Testis (tissue), 3 donors: ENCODE results near the gene PDE6A. TPM values are rescaled to one million over a fixed set of nuclear protein-coding genes. Genes with fewer than 3 reads are reported as not detected.

Experiments used
- DNase-seq: peaks from one replicate; pipeline ENCODE4 v3.0.0-alpha.2; 2019
- H3K27ac ChIP-seq, 2 donors: fragments of 200-600 bp; sonication (generic); one replicate each; pipeline ENCODE4 v1.5.1; 2019
- H3K27me3 ChIP-seq: fragments of 200-600 bp; sonication (generic); one replicate; pipeline ENCODE4 v1.5.1; 2019
- H3K36me3 ChIP-seq: fragments of 200-600 bp; sonication (generic); one replicate; pipeline ENCODE4 v1.5.1; 2017; ENCODE audit warnings: low read depth; ENCODE audit errors: missing control alignments
- H3K4me1 ChIP-seq: fragments of 200-600 bp; sonication (generic); one replicate; pipeline ENCODE4 v1.5.1; 2019
- H3K4me3 ChIP-seq, 2 donors: fragments of 200-600 bp; sonication (generic); one replicate each; pipeline ENCODE4 v1.5.1; 2017 to 2019
- H3K9me3 ChIP-seq: fragments of 200-600 bp; sonication (generic); one replicate; pipeline ENCODE4 v1.5.1; 2017
- POLR2A ChIP-seq: fragments of 450-650 bp; IDR thresholded peaks from one replicate; pipeline ENCODE4 v1.6.1; 2017; ENCODE audit warnings: antibody characterized with exemption, mild to moderate bottlenecking, moderate library complexity
- WGBS, 2 donors: methylation state at CpG; one replicate each; pipeline ENCODE4 v1.1.5; 2018; 5-methylcytosine and 5-hydroxymethylcytosine counted together
- intact Hi-C: fragments of 100-400 bp; cut with DNase I; formaldehyde crosslinking; loops from one replicate; pipeline ENCODE4 v1.15.1; 2023; ENCODE audit warnings: low total_unique reads
- polyA plus RNA-seq: library from polyadenylated mRNA; stranded (reverse); fragments of 350-450 nt; fragmentation: Illumina TruSeq; extraction: RNeasy Lipid Tissue Mini Kit (QIAGEN cat#74804); gene quantifications from one replicate; pipeline ENCODE4 v1.2.3, GENCODE V29; 2014; ENCODE audit warnings: low read depth, low replicate concordance; ENCODE audit not compliant: insufficient read depth
- total RNA-seq, 2 donors: library from RNA; depleted of rRNA; stranded (reverse); fragments of >200 nt; gene quantifications; one replicate each; pipeline ENCODE4 v1.2.3, GENCODE V29; 2016
- TF ChIP-seq, protein P1 (sequence below), 3 experiments: fragments of 450-650 bp in 2 of 3; fragments of 200-600 bp in 1 of 3; sonication (generic) in 1 of 3; IDR thresholded peaks; one replicate each; pipeline ENCODE4 v1.5.1; 2016 to 2019; ENCODE audit warnings: antibody characterized with exemption in 3 of 3, mild to moderate bottlenecking in 2 of 3, moderate library complexity in 1 of 3

Gene PDE6A
- total and polyA plus RNA-seq, 3 donors from 2014 or later, result 2.9 to 4.6 (median 3.2) TPM

DNA sequence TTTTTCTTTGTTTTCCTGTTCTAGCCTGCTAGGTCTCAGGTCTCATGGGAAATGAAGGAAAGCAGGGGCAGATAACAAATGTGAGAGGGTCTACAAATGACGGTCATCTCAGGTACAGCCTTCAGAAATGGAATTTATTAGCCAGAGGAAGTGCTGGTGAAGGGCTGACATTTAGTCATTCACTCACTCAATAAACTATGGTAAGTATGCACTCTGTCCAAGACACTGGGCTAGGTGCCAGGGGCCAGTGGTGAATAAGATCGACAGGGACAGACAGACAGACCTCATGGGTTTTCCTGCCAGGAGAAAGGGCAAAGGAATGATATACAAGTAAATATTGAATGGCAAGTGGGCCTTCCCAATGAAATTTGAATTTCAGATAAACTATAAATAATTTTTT lies 6.3 kb downstream of the PDE6A start:
- Histone ChIP-seq H3K36me3 (no peaks in the 10 kb centered on the region), H3K27ac (no peak overlapping the region), H3K4me3 (no peak overlapping the region), H3K27me3 (no peaks in the 10 kb centered on the region), H3K4me1 (peaks cover 15% of the 10 kb centered on the region), H3K9me3 (no peaks in the 10 kb centered on the region)
- 40 to 48% methylated on average over 2 of the region's 2 CpGs for WGBS, 2 donors
- peak; percentile 60 for DNase-seq
- TF ChIP-seq, protein P1, sequence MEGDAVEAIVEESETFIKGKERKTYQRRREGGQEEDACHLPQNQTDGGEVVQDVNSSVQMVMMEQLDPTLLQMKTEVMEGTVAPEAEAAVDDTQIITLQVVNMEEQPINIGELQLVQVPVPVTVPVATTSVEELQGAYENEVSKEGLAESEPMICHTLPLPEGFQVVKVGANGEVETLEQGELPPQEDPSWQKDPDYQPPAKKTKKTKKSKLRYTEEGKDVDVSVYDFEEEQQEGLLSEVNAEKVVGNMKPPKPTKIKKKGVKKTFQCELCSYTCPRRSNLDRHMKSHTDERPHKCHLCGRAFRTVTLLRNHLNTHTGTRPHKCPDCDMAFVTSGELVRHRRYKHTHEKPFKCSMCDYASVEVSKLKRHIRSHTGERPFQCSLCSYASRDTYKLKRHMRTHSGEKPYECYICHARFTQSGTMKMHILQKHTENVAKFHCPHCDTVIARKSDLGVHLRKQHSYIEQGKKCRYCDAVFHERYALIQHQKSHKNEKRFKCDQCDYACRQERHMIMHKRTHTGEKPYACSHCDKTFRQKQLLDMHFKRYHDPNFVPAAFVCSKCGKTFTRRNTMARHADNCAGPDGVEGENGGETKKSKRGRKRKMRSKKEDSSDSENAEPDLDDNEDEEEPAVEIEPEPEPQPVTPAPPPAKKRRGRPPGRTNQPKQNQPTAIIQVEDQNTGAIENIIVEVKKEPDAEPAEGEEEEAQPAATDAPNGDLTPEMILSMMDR (IDR thresholded peaks at IDR 0.05), result no peak
- no peak for TF ChIP-seq POLR2A
- intact Hi-C loops, result no loop called here

DNA sequence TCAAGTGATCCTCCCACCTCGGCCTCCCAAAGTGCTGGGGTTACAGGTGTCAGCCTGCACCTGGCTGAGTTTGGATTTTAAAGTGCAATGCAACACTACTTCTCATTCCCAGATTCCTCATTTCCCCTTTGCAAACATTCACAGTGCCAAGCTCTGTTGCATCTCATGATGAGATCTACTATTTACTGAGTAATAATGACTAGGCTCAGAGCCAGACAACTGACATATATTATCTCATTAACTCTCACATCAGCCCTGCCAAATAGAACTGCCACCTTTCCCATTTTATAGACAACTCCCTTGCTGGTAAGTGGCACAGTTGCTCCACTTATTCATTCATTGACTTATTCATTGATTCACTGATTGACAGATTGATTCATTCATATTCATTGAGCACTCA lies 7.0 kb downstream of the PDE6A start:
- Histone ChIP-seq H3K4me3 (no peak overlapping the region), H3K27ac (no peak overlapping the region), H3K27me3 (no peaks in the 10 kb centered on the region), H3K4me1 (peaks cover 12% of the 10 kb centered on the region), H3K36me3 (no peaks in the 10 kb centered on the region), H3K9me3 (no peaks in the 10 kb centered on the region)
- intact Hi-C loops, result no loop called here
- 74 to 100% methylated on average over 1 of the region's 1 CpG for WGBS, 2 donors
- no peak for TF ChIP-seq POLR2A
- TF ChIP-seq, protein P1 (IDR thresholded peaks at IDR 0.05), result no peak
- DNase-seq, result no peak

DNA sequence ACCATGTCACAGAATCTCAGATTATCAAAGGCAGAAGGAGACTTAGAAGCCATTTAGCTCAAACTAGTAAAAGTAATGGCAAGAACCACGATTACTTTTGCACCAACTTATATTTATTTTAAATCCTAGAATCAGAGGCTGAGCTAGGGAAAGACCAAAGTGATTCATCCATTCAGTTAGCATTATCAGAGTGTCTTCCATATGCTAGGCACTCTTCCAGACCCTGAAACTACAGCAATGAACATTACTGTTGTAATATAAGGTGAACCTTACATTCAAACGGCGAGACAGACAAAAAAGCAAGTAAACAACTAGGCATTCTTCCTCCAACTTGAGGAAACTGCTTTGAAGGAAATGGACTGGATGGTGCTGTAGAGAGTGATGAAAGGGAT lies 7.9 kb downstream of the PDE6A start:
- Histone ChIP-seq H3K9me3 (no peaks in the 10 kb centered on the region), H3K27ac (no peak overlapping the region), H3K4me1 (peaks cover 12% of the 10 kb centered on the region), H3K27me3 (no peaks in the 10 kb centered on the region), H3K36me3 (no peaks in the 10 kb centered on the region), H3K4me3 (no peak overlapping the region)
- WGBS, 2 donors, result 91 to 92% methylated on average over 3 of the region's 3 CpGs
- TF ChIP-seq, protein P1 (IDR thresholded peaks at IDR 0.05), result no peak
- no peak for TF ChIP-seq POLR2A
- DNase-seq, result no peak
- intact Hi-C loops, result no loop called here

DNA sequence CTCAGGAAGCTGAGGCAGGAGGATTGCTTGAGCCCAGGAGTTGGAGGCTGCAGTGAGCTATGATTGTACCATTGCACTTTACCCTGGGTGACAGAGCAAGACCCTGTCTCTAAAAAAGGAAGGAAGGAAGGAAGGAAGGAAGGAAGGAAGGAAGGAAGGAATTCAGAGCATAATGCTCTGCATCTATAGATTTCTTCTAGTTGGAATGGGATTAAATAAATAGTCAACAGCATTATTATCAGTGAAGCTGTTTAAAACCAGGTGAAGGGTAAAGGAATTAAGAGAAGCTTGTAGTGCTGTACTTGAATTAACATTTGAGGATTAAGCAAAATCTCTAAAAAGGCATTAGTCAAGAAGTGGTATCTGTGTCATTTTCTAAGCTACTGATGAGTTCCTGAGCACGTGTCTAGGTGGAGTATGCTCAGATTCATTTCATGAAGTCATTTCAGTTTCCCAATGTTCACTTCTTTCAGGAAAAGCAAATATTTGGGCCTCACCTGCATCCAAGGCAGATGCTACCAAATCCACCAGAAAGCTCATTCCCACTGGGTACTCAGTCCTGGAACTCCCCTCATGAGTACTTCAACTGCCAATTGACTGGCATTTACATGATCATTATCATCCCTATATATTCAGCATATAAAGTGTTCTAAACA lies 8.4 kb downstream of the PDE6A start:
- no peaks in the 10 kb centered on the region for H3K36me3 ChIP-seq
- no peak overlapping the region for H3K4me3 ChIP-seq
- DNase-seq, result no peak
- no peaks in the 10 kb centered on the region for H3K9me3 ChIP-seq
- peaks cover 12% of the 10 kb centered on the region for H3K4me1 ChIP-seq
- no peaks in the 10 kb centered on the region for H3K27me3 ChIP-seq
- TF ChIP-seq, protein P1 (IDR thresholded peaks at IDR 0.05), result no peak
- TF ChIP-seq POLR2A, result no peak
- H3K27ac ChIP-seq, result no peak overlapping the region
- intact Hi-C loops, result no loop called here
- 79 to 94% methylated on average over 1 of the region's 1 CpG for WGBS, 2 donors

DNA sequence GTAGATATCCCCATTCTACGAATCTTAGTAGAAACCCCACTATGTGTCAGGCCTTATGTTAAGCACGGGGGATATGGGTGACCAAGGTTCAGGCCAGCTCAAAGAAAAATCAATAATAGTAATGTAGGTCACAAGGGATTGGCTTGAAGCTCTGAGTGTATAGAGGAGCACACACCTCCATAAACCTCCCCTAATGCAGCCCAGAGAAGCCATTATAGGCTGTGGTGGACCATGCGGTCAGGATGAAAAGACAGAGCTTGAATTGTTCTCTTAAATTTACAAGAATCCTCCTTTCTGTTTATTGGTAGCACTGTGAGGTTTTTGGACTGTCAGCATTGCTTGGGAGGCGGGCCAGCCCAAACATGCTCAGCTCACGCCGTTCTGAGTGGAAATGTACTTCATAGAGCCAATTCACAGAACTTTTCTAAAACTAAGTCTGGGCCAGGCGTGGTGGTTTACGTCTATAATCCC lies 9.1 kb downstream of the PDE6A start:
- Histone ChIP-seq H3K36me3 (no peaks in the 10 kb centered on the region), H3K4me1 (peaks cover 12% of the 10 kb centered on the region), H3K4me3 (no peak overlapping the region), H3K27me3 (no peaks in the 10 kb centered on the region), H3K27ac (peak overlapping the region; percentile 2 to 42), H3K9me3 (no peaks in the 10 kb centered on the region)
- DNase-seq, result peak; percentile 64
- intact Hi-C loops, result no loop called here
- WGBS, 2 donors, result 62 to 64% methylated on average over 8 of the region's 8 CpGs
- no peak for TF ChIP-seq POLR2A
- TF ChIP-seq, protein P1 (IDR thresholded peaks at IDR 0.05), result no peak
